H1 (cell line): ENCODE measurements around the gene PLOD1. TPM values are rescaled to one million over a fixed set of nuclear protein-coding genes. Genes with fewer than 3 reads are reported as not detected.

ENCODE experiments used
- CTCF ChIA-PET: fragments of 300-600 bp; sonication (Branson Sonifier 250); formaldehyde crosslinking; loops from one replicate; lab custom pipeline; 2021; ENCODE audit not compliant: partially characterized antibody; lab: Charles Lee
- POLR2A ChIA-PET: fragments of 300-600 bp; sonication (Branson Sonifier 250); formaldehyde crosslinking; loops from one replicate; lab custom pipeline; 2021; ENCODE audit warnings: inconsistent platforms; ENCODE audit not compliant: partially characterized antibody; lab: Charles Lee
- DNase-seq, 2 experiments: peaks; one replicate each; pipeline versions ENCODE4 v3.0.0 to v3.0.0-alpha.2; 2010 to 2022; ENCODE audit warnings: low spot score in 2 of 2, low read depth in 1 of 2, mixed read lengths in 1 of 2
- FAIRE-seq: peaks from 2 replicates; lab custom pipeline; 2011; peaks lifted over from hg19 to GRCh38; lab: Jason Lieb, UNC
- H2AFZ ChIP-seq: 2 replicates; pipeline ENCODE4 v1.8.1; 2012; ENCODE audit warnings: low read length, inconsistent platforms
- H2AK5ac ChIP-seq: 2 replicates; pipeline ENCODE4 v1.6.1; 2013; ENCODE audit warnings: low read depth, low read length
- H2BK120ac ChIP-seq: replicated peaks from 2 replicates; pipeline ENCODE3; 2013; ENCODE audit warnings: low read depth, low read length, inconsistent platforms
- H2BK12ac ChIP-seq: 2 replicates; pipeline ENCODE4 v1.6.1; 2013; ENCODE audit warnings: low read depth, low read length
- H2BK15ac ChIP-seq: 2 replicates; pipeline ENCODE4 v1.6.1; 2013; ENCODE audit warnings: low read length
- H2BK20ac ChIP-seq: 2 replicates; pipeline ENCODE4 v1.6.1; 2013; ENCODE audit warnings: low read length
- H2BK5ac ChIP-seq: 2 replicates; pipeline ENCODE4 v1.6.1; 2013; ENCODE audit warnings: low read depth, low read length
- H3K14ac ChIP-seq: 2 replicates; pipeline ENCODE4 v1.6.1; 2013; ENCODE audit warnings: inconsistent platforms; ENCODE audit not compliant: insufficient read length
- H3K18ac ChIP-seq: 2 replicates; pipeline ENCODE4 v1.6.1; 2013; ENCODE audit warnings: low read length; ENCODE audit errors: extremely low read depth
- H3K23ac ChIP-seq: 2 replicates; pipeline ENCODE4 v1.6.1; 2013; ENCODE audit warnings: inconsistent platforms; ENCODE audit not compliant: insufficient read length
- H3K23me2 ChIP-seq: 2 replicates; pipeline ENCODE4 v1.6.1; 2013; ENCODE audit warnings: low read depth, low read length
- H3K27ac ChIP-seq: 2 replicates; pipeline ENCODE4 v1.6.1; 2011; ENCODE audit warnings: low read depth, low read length, inconsistent platforms
- H3K27me3 ChIP-seq, 4 experiments: replicated peaks in 1 of 4; 1 replicate in 1 of 4; 2 replicates in 3 of 4; pipeline versions ENCODE4 v1.6.1 to v1.8.1; 2011 to 2013; ENCODE audit warnings: low read length in 3 of 4, mild to moderate bottlenecking in 3 of 4, inconsistent platforms in 2 of 4, mixed read lengths in 2 of 4, moderate library complexity in 1 of 4; ENCODE audit not compliant: control insufficient read depth in 3 of 4, insufficient read depth in 3 of 4; ENCODE audit errors: extremely low read depth in 1 of 4
- H3K36me3 ChIP-seq, 4 experiments: 2 replicates each; pipeline versions ENCODE4 v1.6.1 to v1.8.1; 2011 to 2013; ENCODE audit warnings: mild to moderate bottlenecking in 4 of 4, low read length in 3 of 4, moderate library complexity in 2 of 4, control low read depth in 1 of 4, inconsistent platforms in 1 of 4; ENCODE audit not compliant: insufficient read depth in 4 of 4, control insufficient read depth in 2 of 4
- H3K4ac ChIP-seq: replicated peaks from 2 replicates; pipeline ENCODE3; 2013; ENCODE audit warnings: low read length, low read depth, mixed read lengths, inconsistent platforms; ENCODE audit not compliant: insufficient read length
- H3K4me1 ChIP-seq, 4 experiments: replicated peaks in 1 of 4; 1 replicate in 1 of 4; 2 replicates in 3 of 4; pipeline versions ENCODE4 v1.6.1 to v1.8.1; 2011 to 2013; ENCODE audit warnings: low read length in 3 of 4, inconsistent platforms in 2 of 4, mixed read lengths in 1 of 4; ENCODE audit not compliant: insufficient read depth in 4 of 4, control insufficient read depth in 3 of 4
- H3K4me2 ChIP-seq, 2 experiments: 2 replicates each; pipeline versions ENCODE4 v1.6.1 to v1.8.1; 2011 to 2013; ENCODE audit warnings: low read depth in 2 of 2, low read length in 2 of 2, control low read depth in 1 of 2, inconsistent platforms in 1 of 2, mild to moderate bottlenecking in 1 of 2; ENCODE audit not compliant: insufficient read depth in 1 of 2
- H3K4me3 ChIP-seq, 4 experiments: fragments of 200-600, 300-600 bp in 1 of 4; sonication (generic), shearing (Covaris generic), sonication (Bioruptor Twin) in 1 of 4; 2 replicates each; pipeline versions ENCODE4 v1.5.1 to v1.8.1; 2011 to 2016; ENCODE audit warnings: low read length in 4 of 4, low read depth in 3 of 4, control low read depth in 2 of 4, inconsistent platforms in 2 of 4, mild to moderate bottlenecking in 2 of 4, mixed read lengths in 1 of 4, moderate library complexity in 1 of 4; ENCODE audit not compliant: insufficient read depth in 2 of 4; ENCODE audit errors: extremely low read depth in 1 of 4
- H3K56ac ChIP-seq: replicated peaks from 2 replicates; pipeline ENCODE3; 2013; ENCODE audit warnings: low read depth, mild to moderate bottlenecking, mixed read lengths, low read length, inconsistent platforms; ENCODE audit not compliant: insufficient read length
- H3K79me1 ChIP-seq: 2 replicates; pipeline ENCODE4 v1.6.1; 2013; ENCODE audit warnings: low read depth, low read length, control low read depth
- H3K79me2 ChIP-seq, 2 experiments: 2 replicates each; pipeline versions ENCODE4 v1.6.1 to v1.8.1; 2012 to 2013; ENCODE audit warnings: low read length in 2 of 2, mild to moderate bottlenecking in 2 of 2, inconsistent platforms in 1 of 2; ENCODE audit not compliant: insufficient read depth in 2 of 2, control insufficient read depth in 1 of 2
- H3K9ac ChIP-seq, 4 experiments: replicated peaks in 1 of 4; 1 replicate in 1 of 4; 2 replicates in 3 of 4; pipeline versions ENCODE4 v1.6.1 to v1.8.1; 2011 to 2013; ENCODE audit warnings: low read depth in 3 of 4, low read length in 3 of 4, control low read depth in 2 of 4, mild to moderate bottlenecking in 2 of 4, moderate library complexity in 2 of 4, inconsistent platforms in 1 of 4; ENCODE audit errors: extremely low read depth in 1 of 4
- H3K9me3 ChIP-seq, 2 experiments: 2 replicates each; pipeline versions ENCODE4 v1.6.1 to v1.8.1; 2012 to 2013; ENCODE audit warnings: mild to moderate bottlenecking in 2 of 2, moderate library complexity in 2 of 2, control low read depth in 1 of 2, inconsistent platforms in 1 of 2, low read depth in 1 of 2, low read length in 1 of 2, mixed read lengths in 1 of 2; ENCODE audit not compliant: insufficient read depth in 2 of 2
- H4K20me1 ChIP-seq, 2 experiments: replicated peaks in 1 of 2; 2 replicates each; pipeline versions ENCODE3 to v1.8.1; 2011 to 2013; ENCODE audit warnings: inconsistent platforms in 2 of 2, low read length in 2 of 2, mild to moderate bottlenecking in 1 of 2; ENCODE audit not compliant: insufficient read depth in 2 of 2, control insufficient read depth in 1 of 2
- H4K5ac ChIP-seq: 2 replicates; pipeline ENCODE4 v1.6.1; 2013; ENCODE audit warnings: low read length, low read depth, mixed read lengths, inconsistent platforms; ENCODE audit not compliant: insufficient read length
- H4K8ac ChIP-seq: 2 replicates; pipeline ENCODE4 v1.8.0; 2013; ENCODE audit warnings: mild to moderate bottlenecking, moderate library complexity, low read length, inconsistent platforms; ENCODE audit not compliant: insufficient read depth; ENCODE audit errors: extremely low read depth
- H4K91ac ChIP-seq: replicated peaks from 2 replicates; pipeline ENCODE3; 2013; ENCODE audit warnings: low read length, mixed read lengths, inconsistent platforms; ENCODE audit not compliant: insufficient read length
- CBX5 ChIP-seq: fragments of 300-800, 300-1000 bp; sonication (generic); IDR thresholded peaks from 2 replicates; pipeline ENCODE4 v1.7.1; 2016; ENCODE audit warnings: antibody characterized with exemption, low read length, low read depth
- GTF2F1 ChIP-seq: IDR thresholded peaks from 2 replicates; pipeline ENCODE4 v1.6.1; 2012; ENCODE audit warnings: low read depth, low read length, improper control_type of control experiment, borderline replicate concordance
- RNF2 ChIP-seq: fragments of 200-900, 300-1000 bp; sonication (generic); IDR thresholded peaks from 2 replicates; pipeline ENCODE4 v1.7.1; 2016; ENCODE audit warnings: borderline replicate concordance, low read depth, mild to moderate bottlenecking, antibody characterized with exemption, low read length; ENCODE audit not compliant: poor library complexity, severe bottlenecking; ENCODE audit errors: missing control alignments
- RXRA ChIP-seq: IDR thresholded peaks from 2 replicates; pipeline ENCODE4 v1.6.1; 2011; ENCODE audit warnings: low read depth, mild to moderate bottlenecking, low read length, moderate library complexity; ENCODE audit not compliant: insufficient read depth
- SIX5 ChIP-seq: IDR thresholded peaks from 2 replicates; pipeline ENCODE4 v1.6.1; 2011; ENCODE audit warnings: mild to moderate bottlenecking, low read depth, low read length
- TAF1 ChIP-seq: IDR thresholded peaks from 2 replicates; pipeline ENCODE4 v1.6.1; 2011; ENCODE audit warnings: mild to moderate bottlenecking, low read depth, low read length
- WGBS, 2 experiments: shearing (Covaris generic) in 1 of 2; methylation state at CpG; one replicate each; pipeline versions ENCODE4 v1.1.6 to v1.1.7; 2013 to 2015; ENCODE audit warnings: low lambda C conversion rate in 2 of 2, mixed read lengths in 2 of 2, inconsistent platforms in 1 of 2, low coverage in 1 of 2, missing lambda C conversion rate in 1 of 2; ENCODE audit not compliant: insufficient replicate concordance in 2 of 2, insufficient coverage in 1 of 2, insufficient read length in 1 of 2; ENCODE audit errors: extremely low coverage in 1 of 2, missing lambda C conversion rate in 1 of 2; 5-methylcytosine and 5-hydroxymethylcytosine counted together
- polyA plus RNA-seq, 7 experiments: library from polyadenylated mRNA; depleted of rRNA in 3 of 7; stranded (reverse) in 5 of 7; unstranded in 2 of 7; fragments of >200 nt in 5 of 7; fragments of 200-250 nt in 2 of 7; gene quantifications; 1 replicate in 5 of 7; 2 replicates in 1 of 7; 4 replicates in 1 of 7; pipeline versions ENCODE4 v1.2.1 to v1.2.3, GENCODE V29; 2011 to 2013; ENCODE audit warnings: missing spikeins in 2 of 7, mixed read lengths in 2 of 7
- total RNA-seq: library from RNA; stranded (reverse); fragmentation: NEBNext Ultra II Directional; extraction: Animal tissue kit (Norgen Biotek cat#: 25700); gene quantifications from 2 replicates; pipeline ENCODE4 v1.2.1, GENCODE V29; 2021
- TF ChIP-seq, protein P1 (sequence below): IDR thresholded peaks from 2 replicates; pipeline ENCODE4 v1.6.1; 2012; ENCODE audit warnings: low read length, inconsistent platforms

Gene PLOD1
- total and polyA plus RNA-seq, 2 of the 8 experiments (the other 6 are each of a cell fraction or from before 2014, with no cell fraction given), result 44.9 to 51.8 TPM

DNA sequence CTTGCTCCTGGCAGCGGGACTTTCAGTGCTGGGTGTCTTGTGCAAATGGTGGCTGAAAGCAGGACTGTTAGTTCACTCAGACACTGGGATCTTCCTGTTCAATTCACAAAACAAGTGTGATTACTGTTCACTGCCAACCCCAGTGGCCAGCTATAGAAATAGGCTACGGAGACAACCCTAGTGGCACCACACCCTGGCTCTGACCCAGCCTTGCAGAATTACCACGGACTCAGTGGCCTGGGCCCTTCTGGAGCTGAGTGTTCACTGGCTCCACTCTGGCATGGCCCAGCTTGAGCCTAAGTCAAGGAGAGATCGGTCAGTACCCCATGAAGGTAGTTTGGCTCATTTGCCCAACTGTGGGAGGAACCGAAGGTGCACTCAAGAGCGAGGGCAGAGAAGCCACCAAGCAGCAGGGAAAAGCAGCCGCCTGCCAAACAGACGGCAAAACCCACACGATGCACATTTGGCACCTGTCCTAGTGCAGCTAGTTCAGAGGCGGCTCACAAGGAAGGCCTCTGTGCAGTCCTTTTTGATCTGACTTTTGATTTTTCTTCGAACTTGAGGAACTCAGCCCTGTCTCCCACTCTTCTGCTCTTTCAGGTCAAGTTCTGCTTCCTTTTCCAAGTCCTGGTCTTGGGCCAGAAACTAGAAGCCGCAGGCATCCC, 14.1 kb upstream of the PLOD1 start:
- no peaks in the 10 kb centered on the region for H3K9me3 ChIP-seq
- TF ChIP-seq RNF2 (no peak), CBX5 (no peak), SIX5 (no peak), TAF1 (no peak), RXRA (no peak), GTF2F1 (no peak)
- TF ChIP-seq, protein P1, sequence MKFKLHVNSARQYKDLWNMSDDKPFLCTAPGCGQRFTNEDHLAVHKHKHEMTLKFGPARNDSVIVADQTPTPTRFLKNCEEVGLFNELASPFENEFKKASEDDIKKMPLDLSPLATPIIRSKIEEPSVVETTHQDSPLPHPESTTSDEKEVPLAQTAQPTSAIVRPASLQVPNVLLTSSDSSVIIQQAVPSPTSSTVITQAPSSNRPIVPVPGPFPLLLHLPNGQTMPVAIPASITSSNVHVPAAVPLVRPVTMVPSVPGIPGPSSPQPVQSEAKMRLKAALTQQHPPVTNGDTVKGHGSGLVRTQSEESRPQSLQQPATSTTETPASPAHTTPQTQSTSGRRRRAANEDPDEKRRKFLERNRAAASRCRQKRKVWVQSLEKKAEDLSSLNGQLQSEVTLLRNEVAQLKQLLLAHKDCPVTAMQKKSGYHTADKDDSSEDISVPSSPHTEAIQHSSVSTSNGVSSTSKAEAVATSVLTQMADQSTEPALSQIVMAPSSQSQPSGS, result no peak
- no peaks in the 10 kb centered on the region for H3K27me3 ChIP-seq
- H2AK5ac ChIP-seq, result no peak overlapping the region
- no peak overlapping the region for H2BK12ac ChIP-seq
- no peak overlapping the region for H3K18ac ChIP-seq
- peaks cover 6 to 19% of the 10 kb centered on the region in 2 experiments for H4K20me1 ChIP-seq
- H2BK120ac ChIP-seq, result no peak overlapping the region
- H3K23me2 ChIP-seq, result peaks cover 6% of the 10 kb centered on the region; the same call in 1 of the 2 replicates
- H4K8ac ChIP-seq, result no peak overlapping the region
- H2AFZ ChIP-seq, result no peak overlapping the region
- FAIRE-seq (no peak), DNase-seq (no peak)
- no peak overlapping the region for H3K56ac ChIP-seq
- H2BK20ac ChIP-seq, result no peak overlapping the region
- ChIA-PET POLR2A (interaction anchor here (0.9 to 8.8 kb wide), 4 partner anchors 10 to 99 kb away, joined by 3 to 130 read pairs (median 3); partner anchors contain the start of gene MIIP), CTCF (interaction anchor here (0.6 to 2.3 kb wide), 2 partner anchors 46 to 83 kb away, joined by 3 to 9 read pairs; no protein-coding TSS in a partner anchor)
- H2BK15ac ChIP-seq, result no peak overlapping the region
- no peak overlapping the region for H3K9ac ChIP-seq
- no peak overlapping the region for H3K4me2 ChIP-seq
- H3K36me3 ChIP-seq, result peaks cover 5 to 35% (median 22%) of the 10 kb centered on the region in 4 experiments; a peak in 5 of 8 replicates
- H4K91ac ChIP-seq, result no peak overlapping the region
- no peak overlapping the region for H3K4ac ChIP-seq
- H4K5ac ChIP-seq, result no peak overlapping the region
- peaks cover 4 to 23% of the 10 kb centered on the region in 2 experiments; a peak in 3 of 4 replicates for H3K79me2 ChIP-seq
- H3K14ac ChIP-seq, result no peak overlapping the region
- WGBS, 2 experiments, result 96% methylated on average over 12 of the region's 12 CpGs; no CpG with 5 or more reads in 1 of the 2 experiments
- no peak overlapping the region for H3K4me3 ChIP-seq
- H3K27ac ChIP-seq, result no peak overlapping the region
- H3K23ac ChIP-seq, result no peak overlapping the region
- peaks cover 5 to 8% (median 6%) of the 10 kb centered on the region in 4 experiments; a peak in 5 of 7 replicates for H3K4me1 ChIP-seq
- peaks cover 17% of the 10 kb centered on the region for H3K79me1 ChIP-seq
- no peak overlapping the region for H2BK5ac ChIP-seq
